ENCODE measurements around the gene ING5. TPM values are rescaled to one million over a fixed set of nuclear protein-coding genes. Genes with fewer than 3 reads are reported as not detected.
"Not testable (repeated sequence)": the region's sequence is repeated elsewhere in the genome, so short reads cannot be mapped to it uniquely, and the experiment has no call there.

The ING5 gene
- total RNA-seq, 1 donor from 2014 or later, result 56.9 TPM

- H3K27me3 Mint-ChIP-seq (ENCODE audit: low read depth), result no peaks in the 10 kb centered on the region
- TF ChIP-seq CTCF (IDR thresholded peaks at IDR 0.05; ENCODE audit: unreplicated experiment), result no peak
- H3K4me1 Mint-ChIP-seq, result no peaks in the 10 kb centered on the region
- H3K9me3 Mint-ChIP-seq, result peaks cover 12% of the 10 kb centered on the region
- no peak overlapping the region for H3K27ac Mint-ChIP-seq
- peaks cover 31% of the 10 kb centered on the region for H3K36me3 Mint-ChIP-seq
- no peak overlapping the region for H3K4me3 Mint-ChIP-seq
- no peak for DNase-seq (ENCODE audit: low spot score in 2 of 2, unreplicated experiment in 2 of 2)
Observed at GRCh38 chr2:241742320-241742939, 40.6 kb downstream of the ING5 start.

- H3K9me3 Mint-ChIP-seq, result peaks cover 12% of the 10 kb centered on the region
- not testable (repeated sequence) for H3K27ac Mint-ChIP-seq; H3K27me3 Mint-ChIP-seq (ENCODE audit: low read depth); H3K4me1 Mint-ChIP-seq; H3K4me3 Mint-ChIP-seq; DNase-seq (ENCODE audit: low spot score in 2 of 2, unreplicated experiment in 2 of 2)
- H3K36me3 Mint-ChIP-seq, result peaks cover 31% of the 10 kb centered on the region
Observed at GRCh38 chr2:241743008-241743407, 41.2 kb downstream of the ING5 start.

GRCh38 chr2:241743620-241744019, 41.8 kb downstream of the ING5 start:
- Mint-ChIP-seq H3K9me3 (peaks cover 12% of the 10 kb centered on the region), H3K36me3 (peaks cover 31% of the 10 kb centered on the region), H3K27ac (no peak overlapping the region), H3K27me3 (ENCODE audit: low read depth) (no peaks in the 10 kb centered on the region), H3K4me3 (no peak overlapping the region), H3K4me1 (no peaks in the 10 kb centered on the region)
- DNase-seq (ENCODE audit: low spot score in 2 of 2, unreplicated experiment in 2 of 2), result no peak
- no peak for TF ChIP-seq CTCF (IDR thresholded peaks at IDR 0.05; ENCODE audit: unreplicated experiment)

- Mint-ChIP-seq H3K27me3 (ENCODE audit: low read depth) (no peaks in the 10 kb centered on the region), H3K4me1 (no peaks in the 10 kb centered on the region), H3K4me3 (no peak overlapping the region), H3K36me3 (peaks cover 37% of the 10 kb centered on the region), H3K9me3 (peaks cover 12% of the 10 kb centered on the region), H3K27ac (no peak overlapping the region)
- TF ChIP-seq CTCF (IDR thresholded peaks at IDR 0.05; ENCODE audit: unreplicated experiment), result no peak
- DNase-seq (ENCODE audit: low spot score in 2 of 2, unreplicated experiment in 2 of 2), result no peak
Observed at GRCh38 chr2:241744028-241744754, 42.4 kb downstream of the ING5 start.

GRCh38 chr2:241745276-241745675, 43.4 kb downstream of the ING5 start:
- H3K27me3 Mint-ChIP-seq (ENCODE audit: low read depth), result no peaks in the 10 kb centered on the region
- no peak for DNase-seq (ENCODE audit: low spot score in 2 of 2, unreplicated experiment in 2 of 2)
- H3K4me3 Mint-ChIP-seq, result no peak overlapping the region
- TF ChIP-seq CTCF (IDR thresholded peaks at IDR 0.05; ENCODE audit: unreplicated experiment), result no peak
- peaks cover 12% of the 10 kb centered on the region for H3K9me3 Mint-ChIP-seq
- no peak overlapping the region for H3K27ac Mint-ChIP-seq
- no peaks in the 10 kb centered on the region for H3K4me1 Mint-ChIP-seq
- H3K36me3 Mint-ChIP-seq, result peaks cover 42% of the 10 kb centered on the region

GRCh38 chr2:241746084-241746483, 44.2 kb downstream of the ING5 start:
- no peak for DNase-seq (ENCODE audit: low spot score in 2 of 2, unreplicated experiment in 2 of 2)
- H3K9me3 Mint-ChIP-seq, result peaks cover 12% of the 10 kb centered on the region
- H3K4me1 Mint-ChIP-seq, result no peaks in the 10 kb centered on the region
- TF ChIP-seq CTCF (IDR thresholded peaks at IDR 0.05; ENCODE audit: unreplicated experiment), result no peak
- H3K36me3 Mint-ChIP-seq, result peaks cover 42% of the 10 kb centered on the region
- H3K27me3 Mint-ChIP-seq (ENCODE audit: low read depth), result no peaks in the 10 kb centered on the region
- no peak overlapping the region for H3K4me3 Mint-ChIP-seq
- no peak overlapping the region for H3K27ac Mint-ChIP-seq
